ENCODE data around the gene ACO2. TPM values are rescaled to one million over a fixed set of nuclear protein-coding genes. Genes with fewer than 3 reads are reported as not detected.
A peak's percentile ranks its signal among the peaks of the same experiment; 100 is the strongest.

Gene ACO2
- total and polyA plus RNA-seq, 2 of the 13 experiments (the other 11 are each of a cell fraction or from before 2014, with no cell fraction given) = 19.2 to 45.6 TPM

DNA sequence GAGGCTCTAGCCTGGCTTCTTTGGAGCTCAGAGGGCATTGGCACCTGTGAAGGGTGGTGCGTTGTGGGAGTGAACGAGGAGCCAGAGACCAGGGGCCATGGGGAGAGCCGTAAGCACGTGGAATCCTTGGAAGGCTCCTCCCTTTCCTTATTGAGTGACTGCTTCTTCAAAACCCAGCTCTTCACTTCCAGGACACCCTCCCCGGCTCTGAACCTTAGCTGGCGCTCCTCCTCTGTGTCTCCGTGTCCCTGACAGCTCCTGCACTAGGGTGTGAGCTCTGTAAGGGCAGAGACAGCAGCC, 49.1 kb downstream of the ACO2 start:
- TF ChIP-seq ZNF670 (CRISPR knock-in tag; IDR thresholded peaks at IDR 0.05; ENCODE audit: borderline replicate concordance) = no peak
- no peak for TF ChIP-seq ZSCAN31 (CRISPR knock-in tag; IDR thresholded peaks at IDR 0.05; ENCODE audit: low read depth)
- TF ChIP-seq ZNF274 (CRISPR knock-in tag; IDR thresholded peaks at IDR 0.05) = no peak
- TF ChIP-seq RBM22 (optimal IDR thresholded peaks at IDR 0.05; ENCODE audit: low read length) = peak; percentile 11
- no peak for TF ChIP-seq ZNF564 (CRISPR knock-in tag; IDR thresholded peaks at IDR 0.05)
- TF ChIP-seq TAF1 (CRISPR knock-in tag; IDR thresholded peaks at IDR 0.05) = no peak
- no peak for TF ChIP-seq SMAD9 (CRISPR knock-in tag; IDR thresholded peaks at IDR 0.05)
- TF ChIP-seq ZNF253 (CRISPR knock-in tag; IDR thresholded peaks at IDR 0.05; ENCODE audit: borderline replicate concordance) = peak; percentile 42; the same call in 1 of the 2 replicates
- WGBS (ENCODE audit: low lambda C conversion rate) = 66% methylated on average over 6 of the region's 7 CpGs
- CTCF ChIA-PET (ENCODE audit: low intra/inter-chr PET ratio, low total read pairs) = interaction anchor here (3.5 kb wide), 1 partner anchor 115 kb away, joined by 37 read pairs; no protein-coding TSS in a partner anchor

DNA sequence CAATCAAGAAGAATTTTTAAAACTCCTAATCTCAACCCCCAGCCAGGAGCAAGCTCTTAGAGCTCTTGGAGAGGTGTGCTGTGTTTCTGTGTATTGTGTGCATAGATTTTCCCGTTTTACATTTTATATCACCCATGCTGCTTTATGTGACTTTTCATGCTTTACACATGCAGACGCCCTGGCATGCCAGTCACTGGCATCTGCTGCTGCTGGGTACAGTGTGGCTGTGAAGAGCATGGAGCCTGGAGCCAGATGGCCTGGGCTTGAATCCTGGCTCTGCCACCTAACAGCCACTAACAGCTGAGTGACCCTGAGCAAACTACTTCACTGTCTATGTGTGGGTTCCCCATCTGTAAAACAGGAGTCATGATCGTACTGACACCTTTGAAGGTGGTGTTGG, 52.2 kb downstream of the ACO2 start:
- peaks cover 7 to 36% of the 10 kb centered on the region in 2 experiments; a peak in 3 of 5 replicates for H3K36me3 ChIP-seq (replicated peaks in 1 of 2; ENCODE audit: control insufficient read depth in 1 of 2, insufficient read depth in 2 of 2, low read length in 2 of 2)
- intact Hi-C loops (cut with micrococcal nuclease; ENCODE audit: unreplicated experiment) (no loop called here), in situ Hi-C loops (cut with HindIII; ENCODE audit: extremely low pct_ligation_motif_present, low pct_unique_long_range_greater_than_20kb) (no loop called here)
- no peak overlapping the region for H3K9ac ChIP-seq (ENCODE audit: insufficient read depth, low read depth, low read length)
- CTCF ChIA-PET (ENCODE audit: low intra/inter-chr PET ratio, low total read pairs) = no interaction called here
- ATAC-seq (no peak), FAIRE-seq (no peak), DNase-seq (ENCODE audit: low spot score) (no peak)
- no peak overlapping the region for H2AFZ ChIP-seq (ENCODE audit: low read length)
- no peaks in the 10 kb centered on the region for H3K79me2 ChIP-seq (ENCODE audit: insufficient read depth, low read length)
- POLR2A ChIA-PET = no interaction called here
- peaks cover 23% of the 10 kb centered on the region for H3K4me1 ChIP-seq (ENCODE audit: insufficient read depth, low read length)
- H4K20me1 ChIP-seq (ENCODE audit: insufficient read depth, low read length) = no peaks in the 10 kb centered on the region
- no peak overlapping the region for H3K4me2 ChIP-seq (ENCODE audit: low read depth, low read length)
- no TSS peak for BruUV-seq (replicated peaks)
- WGBS (ENCODE audit: low lambda C conversion rate) = 98% methylated on average over 3 of the region's 3 CpGs
- H3K4me3 ChIP-seq (replicated peaks in 1 of 3; ENCODE audit: insufficient read depth in 1 of 3, low read depth in 2 of 3, low read length in 3 of 3) = no peak overlapping the region
- H3K27ac ChIP-seq (ENCODE audit: extremely low read length, insufficient read depth, low read length) = no peak overlapping the region
- no peaks in the 10 kb centered on the region for H3K9me3 ChIP-seq (ENCODE audit: low read length)
- no peaks in the 10 kb centered on the region for H3K27me3 ChIP-seq (ENCODE audit: control insufficient read depth in 1 of 2, insufficient read depth in 2 of 2, low read length in 2 of 2)
- no peak for TF ChIP-seq FOXA3 (CRISPR knock-in tag; IDR thresholded peaks at IDR 0.05)
- no peak for TF ChIP-seq ATF1 (CRISPR knock-in tag; IDR thresholded peaks at IDR 0.05)
- TF ChIP-seq AHR (CRISPR knock-in tag; IDR thresholded peaks at IDR 0.05) = no peak
- no peak for TF ChIP-seq SRSF9 (IDR thresholded peaks at IDR 0.05; ENCODE audit: borderline replicate concordance, insufficient read depth, low read depth, low read length, poor library complexity, severe bottlenecking)
- no peak for TF ChIP-seq ZSCAN9 (CRISPR knock-in tag; IDR thresholded peaks at IDR 0.05; ENCODE audit: borderline replicate concordance)
- no peak for TF ChIP-seq ASH2L (IDR thresholded peaks at IDR 0.05; ENCODE audit: insufficient read length, low read depth, low read length)
- no peak for TF ChIP-seq CENPX (CRISPR knock-in tag; IDR thresholded peaks at IDR 0.05)
- TF ChIP-seq ZNF205 (CRISPR knock-in tag; IDR thresholded peaks at IDR 0.05) = no peak
- TF ChIP-seq IRF2 (CRISPR knock-in tag; IDR thresholded peaks at IDR 0.05) = no peak
- TF ChIP-seq, protein P1, sequence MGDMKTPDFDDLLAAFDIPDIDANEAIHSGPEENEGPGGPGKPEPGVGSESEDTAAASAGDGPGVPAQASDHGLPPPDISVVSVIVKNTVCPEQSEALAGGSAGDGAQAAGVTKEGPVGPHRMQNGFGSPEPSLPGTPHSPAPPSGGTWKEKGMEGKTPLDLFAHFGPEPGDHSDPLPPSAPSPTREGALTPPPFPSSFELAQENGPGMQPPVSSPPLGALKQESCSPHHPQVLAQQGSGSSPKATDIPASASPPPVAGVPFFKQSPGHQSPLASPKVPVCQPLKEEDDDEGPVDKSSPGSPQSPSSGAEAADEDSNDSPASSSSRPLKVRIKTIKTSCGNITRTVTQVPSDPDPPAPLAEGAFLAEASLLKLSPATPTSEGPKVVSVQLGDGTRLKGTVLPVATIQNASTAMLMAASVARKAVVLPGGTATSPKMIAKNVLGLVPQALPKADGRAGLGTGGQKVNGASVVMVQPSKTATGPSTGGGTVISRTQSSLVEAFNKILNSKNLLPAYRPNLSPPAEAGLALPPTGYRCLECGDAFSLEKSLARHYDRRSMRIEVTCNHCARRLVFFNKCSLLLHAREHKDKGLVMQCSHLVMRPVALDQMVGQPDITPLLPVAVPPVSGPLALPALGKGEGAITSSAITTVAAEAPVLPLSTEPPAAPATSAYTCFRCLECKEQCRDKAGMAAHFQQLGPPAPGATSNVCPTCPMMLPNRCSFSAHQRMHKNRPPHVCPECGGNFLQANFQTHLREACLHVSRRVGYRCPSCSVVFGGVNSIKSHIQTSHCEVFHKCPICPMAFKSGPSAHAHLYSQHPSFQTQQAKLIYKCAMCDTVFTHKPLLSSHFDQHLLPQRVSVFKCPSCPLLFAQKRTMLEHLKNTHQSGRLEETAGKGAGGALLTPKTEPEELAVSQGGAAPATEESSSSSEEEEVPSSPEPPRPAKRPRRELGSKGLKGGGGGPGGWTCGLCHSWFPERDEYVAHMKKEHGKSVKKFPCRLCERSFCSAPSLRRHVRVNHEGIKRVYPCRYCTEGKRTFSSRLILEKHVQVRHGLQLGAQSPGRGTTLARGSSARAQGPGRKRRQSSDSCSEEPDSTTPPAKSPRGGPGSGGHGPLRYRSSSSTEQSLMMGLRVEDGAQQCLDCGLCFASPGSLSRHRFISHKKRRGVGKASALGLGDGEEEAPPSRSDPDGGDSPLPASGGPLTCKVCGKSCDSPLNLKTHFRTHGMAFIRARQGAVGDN (CRISPR knock-in tag; IDR thresholded peaks at IDR 0.05) = no peak

More for the DNA sequence above, 49.1 kb downstream of the ACO2 start:
- in situ Hi-C loops (cut with HindIII; ENCODE audit: extremely low pct_ligation_motif_present, low pct_unique_long_range_greater_than_20kb) = loop anchor here (5.0 kb wide), 1 partner anchor 116 kb away; no protein-coding TSS in a partner anchor
- Histone ChIP-seq H3K4me2 (ENCODE audit: low read depth, low read length) (no peak overlapping the region), H3K9me3 (ENCODE audit: low read length) (no peaks in the 10 kb centered on the region), H2AFZ (ENCODE audit: low read length) (no peak overlapping the region), H3K36me3 (replicated peaks in 1 of 2; ENCODE audit: control insufficient read depth in 1 of 2, insufficient read depth in 2 of 2, low read length in 2 of 2) (peaks cover 5 to 48% of the 10 kb centered on the region in 2 experiments; a peak in 3 of 5 replicates), H3K9ac (ENCODE audit: insufficient read depth, low read depth, low read length) (no peak overlapping the region), H3K27me3 (ENCODE audit: control insufficient read depth in 1 of 2, insufficient read depth in 2 of 2, low read length in 2 of 2) (no peaks in the 10 kb centered on the region), H3K4me3 (replicated peaks in 1 of 3; ENCODE audit: insufficient read depth in 1 of 3, low read depth in 2 of 3, low read length in 3 of 3) (no peak overlapping the region), H4K20me1 (ENCODE audit: insufficient read depth, low read length) (no peaks in the 10 kb centered on the region), H3K27ac (ENCODE audit: extremely low read length, insufficient read depth, low read length) (no peak overlapping the region), H3K4me1 (ENCODE audit: insufficient read depth, low read length) (peaks cover 2% of the 10 kb centered on the region), H3K79me2 (ENCODE audit: insufficient read depth, low read length) (no peaks in the 10 kb centered on the region)
- POLR2A ChIA-PET = interaction anchor here (1.0 to 2.1 kb wide), 3 partner anchors 49 to 115 kb away, joined by 4 to 6 read pairs (median 4); partner anchors contain the start of genes ACO2 and PHF5A
- intact Hi-C loops (cut with micrococcal nuclease; ENCODE audit: unreplicated experiment) = no loop called here
- FAIRE-seq (no peak), DNase-seq (ENCODE audit: low spot score) (no peak), ATAC-seq (no peak)
- no TSS peak for BruUV-seq (replicated peaks)

Measured in HepG2 (cell line).